ENCODE results near the gene TRIM67.

- TF ChIP-seq, protein P1, sequence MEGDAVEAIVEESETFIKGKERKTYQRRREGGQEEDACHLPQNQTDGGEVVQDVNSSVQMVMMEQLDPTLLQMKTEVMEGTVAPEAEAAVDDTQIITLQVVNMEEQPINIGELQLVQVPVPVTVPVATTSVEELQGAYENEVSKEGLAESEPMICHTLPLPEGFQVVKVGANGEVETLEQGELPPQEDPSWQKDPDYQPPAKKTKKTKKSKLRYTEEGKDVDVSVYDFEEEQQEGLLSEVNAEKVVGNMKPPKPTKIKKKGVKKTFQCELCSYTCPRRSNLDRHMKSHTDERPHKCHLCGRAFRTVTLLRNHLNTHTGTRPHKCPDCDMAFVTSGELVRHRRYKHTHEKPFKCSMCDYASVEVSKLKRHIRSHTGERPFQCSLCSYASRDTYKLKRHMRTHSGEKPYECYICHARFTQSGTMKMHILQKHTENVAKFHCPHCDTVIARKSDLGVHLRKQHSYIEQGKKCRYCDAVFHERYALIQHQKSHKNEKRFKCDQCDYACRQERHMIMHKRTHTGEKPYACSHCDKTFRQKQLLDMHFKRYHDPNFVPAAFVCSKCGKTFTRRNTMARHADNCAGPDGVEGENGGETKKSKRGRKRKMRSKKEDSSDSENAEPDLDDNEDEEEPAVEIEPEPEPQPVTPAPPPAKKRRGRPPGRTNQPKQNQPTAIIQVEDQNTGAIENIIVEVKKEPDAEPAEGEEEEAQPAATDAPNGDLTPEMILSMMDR (IDR thresholded peaks at IDR 0.05), result no peak
- TF ChIP-seq POLR2A (IDR thresholded peaks at IDR 0.05), result no peak
These were observed 57.9 kb downstream of the TRIM67 start for GRCh38 chr1:231219422-231220401.

Data from uterus (tissue), 2 donors.